ENCODE measurements around the gene RDH8.

DNA sequence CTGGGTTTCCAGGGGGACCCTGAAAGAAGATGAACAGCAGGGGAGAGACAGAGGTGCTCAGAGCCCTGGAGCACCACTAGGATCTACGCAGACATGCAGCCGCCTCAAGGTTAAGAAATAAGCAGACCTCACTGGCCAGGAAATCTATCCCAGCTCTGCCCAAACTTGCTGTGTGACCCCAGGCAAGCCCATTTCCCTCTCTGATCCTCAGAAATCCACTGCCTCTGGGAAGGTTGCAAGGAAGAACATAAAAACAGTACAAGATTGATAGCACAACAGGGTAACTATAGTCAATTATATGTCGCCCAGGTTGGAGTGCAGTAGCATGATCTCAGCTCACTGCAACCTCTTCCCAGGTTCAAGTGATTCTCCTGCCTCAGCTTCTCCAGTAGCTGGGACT, 23.8 kb upstream of the RDH8 start:
- no peak for TF ChIP-seq POLR2AphosphoS5 (IDR thresholded peaks at IDR 0.05; ENCODE audit: low read length)
- TF ChIP-seq, protein P1, sequence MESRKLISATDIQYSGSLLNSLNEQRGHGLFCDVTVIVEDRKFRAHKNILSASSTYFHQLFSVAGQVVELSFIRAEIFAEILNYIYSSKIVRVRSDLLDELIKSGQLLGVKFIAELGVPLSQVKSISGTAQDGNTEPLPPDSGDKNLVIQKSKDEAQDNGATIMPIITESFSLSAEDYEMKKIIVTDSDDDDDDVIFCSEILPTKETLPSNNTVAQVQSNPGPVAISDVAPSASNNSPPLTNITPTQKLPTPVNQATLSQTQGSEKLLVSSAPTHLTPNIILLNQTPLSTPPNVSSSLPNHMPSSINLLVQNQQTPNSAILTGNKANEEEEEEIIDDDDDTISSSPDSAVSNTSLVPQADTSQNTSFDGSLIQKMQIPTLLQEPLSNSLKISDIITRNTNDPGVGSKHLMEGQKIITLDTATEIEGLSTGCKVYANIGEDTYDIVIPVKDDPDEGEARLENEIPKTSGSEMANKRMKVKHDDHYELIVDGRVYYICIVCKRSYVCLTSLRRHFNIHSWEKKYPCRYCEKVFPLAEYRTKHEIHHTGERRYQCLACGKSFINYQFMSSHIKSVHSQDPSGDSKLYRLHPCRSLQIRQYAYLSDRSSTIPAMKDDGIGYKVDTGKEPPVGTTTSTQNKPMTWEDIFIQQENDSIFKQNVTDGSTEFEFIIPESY (IDR thresholded peaks at IDR 0.05), result no peak
- no peak for TF ChIP-seq POLR2A (IDR thresholded peaks at IDR 0.05; ENCODE audit: low read depth, low read length)

Measured in GM12878 (cell line).